Measurements from ENCODE around the gene CREBBP.
"Not testable (repeated sequence)": the region's sequence is repeated elsewhere in the genome, so short reads cannot be mapped to it uniquely, and the experiment has no call there.

CREBBP gene

DNA sequence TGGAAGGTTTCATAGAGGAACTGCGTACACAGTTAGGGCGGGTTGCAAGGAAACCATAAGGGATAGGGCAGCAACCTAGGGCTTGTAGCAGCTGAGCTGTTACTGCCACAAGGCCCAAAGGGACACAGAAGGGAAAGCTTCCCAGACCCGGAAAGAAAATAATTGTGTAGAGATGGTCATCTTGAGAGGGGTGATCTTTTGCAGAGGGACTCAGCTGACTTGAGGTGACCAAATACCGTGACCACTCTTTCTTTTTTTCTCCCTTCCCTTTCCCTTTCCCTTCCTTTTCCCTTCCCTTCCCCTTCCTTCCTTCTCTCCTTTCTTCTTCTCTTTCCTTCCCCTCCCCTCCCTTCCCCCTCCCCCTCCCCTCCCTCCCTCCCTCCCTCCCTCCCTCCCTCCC is 8.5 kb upstream of the CREBBP start:
- Histone ChIP-seq H3K4me3 (ENCODE audit: low read depth, low read length, poor library complexity, severe bottlenecking) (no peak overlapping the region), H3F3A (ENCODE audit: insufficient read depth, low read length) (no peaks in the 10 kb centered on the region), H3K4me1 (ENCODE audit: insufficient read depth, low read length, severe bottlenecking) (no peaks in the 10 kb centered on the region), H3K4me2 (ENCODE audit: low read length) (no peak overlapping the region), H4K20me1 (ENCODE audit: insufficient read depth, low read length) (no peaks in the 10 kb centered on the region), H3K27ac (ENCODE audit: low read depth, low read length, poor library complexity, severe bottlenecking) (no peak overlapping the region), H3K9me2 (ENCODE audit: low read depth, low read length) (no peaks in the 10 kb centered on the region), H3K9ac (ENCODE audit: low read length) (no peak overlapping the region), H3K36me3 (ENCODE audit: insufficient read depth, low read length) (no peaks in the 10 kb centered on the region), H3K79me2 (ENCODE audit: insufficient read depth, low read length) (no peaks in the 10 kb centered on the region), H3K9me3 (ENCODE audit: low read length) (no peaks in the 10 kb centered on the region), H2AFZ (ENCODE audit: low read length) (no peak overlapping the region), H3K27me3 (ENCODE audit: insufficient read depth, low read length) (no peaks in the 10 kb centered on the region)
- no peak for TF ChIP-seq EZH2 (IDR thresholded peaks at IDR 0.05; ENCODE audit: borderline replicate concordance, low read length)
- TF ChIP-seq, protein P1, sequence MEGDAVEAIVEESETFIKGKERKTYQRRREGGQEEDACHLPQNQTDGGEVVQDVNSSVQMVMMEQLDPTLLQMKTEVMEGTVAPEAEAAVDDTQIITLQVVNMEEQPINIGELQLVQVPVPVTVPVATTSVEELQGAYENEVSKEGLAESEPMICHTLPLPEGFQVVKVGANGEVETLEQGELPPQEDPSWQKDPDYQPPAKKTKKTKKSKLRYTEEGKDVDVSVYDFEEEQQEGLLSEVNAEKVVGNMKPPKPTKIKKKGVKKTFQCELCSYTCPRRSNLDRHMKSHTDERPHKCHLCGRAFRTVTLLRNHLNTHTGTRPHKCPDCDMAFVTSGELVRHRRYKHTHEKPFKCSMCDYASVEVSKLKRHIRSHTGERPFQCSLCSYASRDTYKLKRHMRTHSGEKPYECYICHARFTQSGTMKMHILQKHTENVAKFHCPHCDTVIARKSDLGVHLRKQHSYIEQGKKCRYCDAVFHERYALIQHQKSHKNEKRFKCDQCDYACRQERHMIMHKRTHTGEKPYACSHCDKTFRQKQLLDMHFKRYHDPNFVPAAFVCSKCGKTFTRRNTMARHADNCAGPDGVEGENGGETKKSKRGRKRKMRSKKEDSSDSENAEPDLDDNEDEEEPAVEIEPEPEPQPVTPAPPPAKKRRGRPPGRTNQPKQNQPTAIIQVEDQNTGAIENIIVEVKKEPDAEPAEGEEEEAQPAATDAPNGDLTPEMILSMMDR (IDR thresholded peaks at IDR 0.05; ENCODE audit: low read length): no peak

DNA sequence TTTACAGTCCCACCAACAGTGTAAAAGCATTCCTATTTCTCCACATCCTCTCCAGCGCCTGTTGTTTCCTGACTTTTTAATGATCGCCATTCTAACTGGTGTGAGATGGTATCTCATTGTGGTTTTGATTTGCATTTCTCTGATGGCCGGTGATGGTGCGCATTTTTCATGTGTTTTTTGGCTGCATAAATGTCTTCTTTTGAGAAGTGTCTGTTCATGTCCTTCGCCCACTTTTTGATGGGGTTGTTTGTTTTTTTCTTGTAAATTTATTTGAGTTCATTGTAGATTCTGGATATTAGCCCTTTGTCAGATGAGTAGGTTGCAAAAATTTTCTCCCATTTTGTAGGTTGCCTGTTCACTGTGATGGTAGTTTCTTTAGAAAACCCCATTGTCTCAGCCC is 5.5 kb upstream of the CREBBP start:
- H3K79me2 ChIP-seq (ENCODE audit: insufficient read depth, low read length); H3K9ac ChIP-seq (ENCODE audit: low read length); H3K4me2 ChIP-seq (ENCODE audit: low read length); H3K9me2 ChIP-seq (ENCODE audit: low read depth, low read length); H3K36me3 ChIP-seq (ENCODE audit: insufficient read depth, low read length); H3K9me3 ChIP-seq (ENCODE audit: low read length); H3K4me3 ChIP-seq (ENCODE audit: low read depth, low read length, poor library complexity, severe bottlenecking); H3K4me1 ChIP-seq (ENCODE audit: insufficient read depth, low read length, severe bottlenecking); H3F3A ChIP-seq (ENCODE audit: insufficient read depth, low read length); H3K27ac ChIP-seq (ENCODE audit: low read depth, low read length, poor library complexity, severe bottlenecking); H3K27me3 ChIP-seq (ENCODE audit: insufficient read depth, low read length); H2AFZ ChIP-seq (ENCODE audit: low read length); H4K20me1 ChIP-seq (ENCODE audit: insufficient read depth, low read length): not testable (repeated sequence)

DNA sequence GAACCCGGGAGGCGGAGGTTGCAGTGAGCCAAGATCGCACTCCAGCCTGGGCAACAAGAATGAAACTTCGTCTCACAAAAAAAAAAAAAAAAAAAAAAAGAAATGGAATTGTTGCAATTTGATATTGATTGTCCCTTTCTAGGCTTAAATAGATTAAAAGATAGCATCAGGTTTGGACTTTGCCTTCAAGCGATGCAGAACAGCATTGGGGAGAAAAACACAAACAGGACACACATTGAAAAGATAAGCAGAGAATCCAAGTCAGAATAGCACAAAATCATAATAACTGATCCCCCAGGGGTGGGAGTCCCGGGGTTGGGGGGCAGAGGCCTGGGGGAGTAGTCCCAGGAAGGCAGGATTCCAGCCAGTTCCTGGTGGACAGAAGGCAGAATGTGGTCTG is 3.9 kb upstream of the CREBBP start:
- Histone ChIP-seq H4K20me1 (ENCODE audit: insufficient read depth, low read length) (no peaks in the 10 kb centered on the region), H3K27me3 (ENCODE audit: insufficient read depth, low read length) (no peaks in the 10 kb centered on the region), H3K27ac (ENCODE audit: low read depth, low read length, poor library complexity, severe bottlenecking) (no peak overlapping the region), H3F3A (ENCODE audit: insufficient read depth, low read length) (no peaks in the 10 kb centered on the region), H3K36me3 (ENCODE audit: insufficient read depth, low read length) (no peaks in the 10 kb centered on the region; the same call in 1 of the 2 replicates), H2AFZ (ENCODE audit: low read length) (no peak overlapping the region), H3K9ac (ENCODE audit: low read length) (no peak overlapping the region), H3K4me1 (ENCODE audit: insufficient read depth, low read length, severe bottlenecking) (peaks cover 7% of the 10 kb centered on the region), H3K79me2 (ENCODE audit: insufficient read depth, low read length) (no peaks in the 10 kb centered on the region), H3K4me2 (ENCODE audit: low read length) (no peak overlapping the region), H3K9me3 (ENCODE audit: low read length) (no peaks in the 10 kb centered on the region), H3K9me2 (ENCODE audit: low read depth, low read length) (no peaks in the 10 kb centered on the region), H3K4me3 (ENCODE audit: low read depth, low read length, poor library complexity, severe bottlenecking) (no peak overlapping the region)
- TF ChIP-seq, protein P1 (IDR thresholded peaks at IDR 0.05; ENCODE audit: low read length): no peak
- no peak for TF ChIP-seq EZH2 (IDR thresholded peaks at IDR 0.05; ENCODE audit: borderline replicate concordance, low read length)

DNA sequence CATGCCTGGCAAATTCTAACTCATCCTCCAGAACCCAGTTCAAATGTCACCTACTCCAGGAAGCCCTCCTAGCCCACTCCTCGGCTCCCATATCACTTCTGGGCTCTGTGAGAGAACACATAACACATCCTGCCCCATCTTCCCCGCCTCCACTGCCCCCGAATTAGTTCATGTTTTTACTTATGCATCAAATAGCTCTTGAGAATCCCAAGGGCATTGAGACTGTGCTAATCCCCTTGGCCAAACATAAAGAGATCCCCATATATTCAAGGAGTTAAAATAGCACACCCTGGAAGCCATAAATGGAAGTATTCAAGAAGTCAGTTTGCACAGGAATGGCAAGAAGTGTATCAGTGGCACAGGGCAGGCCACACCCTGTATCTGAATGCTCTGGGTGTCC is 2.0 kb upstream of the CREBBP start:
- Histone ChIP-seq H3K4me1 (ENCODE audit: insufficient read depth, low read length, severe bottlenecking) (peaks cover 26% of the 10 kb centered on the region), H4K20me1 (ENCODE audit: insufficient read depth, low read length) (no peaks in the 10 kb centered on the region), H3K27ac (ENCODE audit: low read depth, low read length, poor library complexity, severe bottlenecking) (no peak overlapping the region), H3K79me2 (ENCODE audit: insufficient read depth, low read length) (peaks cover 13% of the 10 kb centered on the region), H3F3A (ENCODE audit: insufficient read depth, low read length) (no peaks in the 10 kb centered on the region), H3K4me3 (ENCODE audit: low read depth, low read length, poor library complexity, severe bottlenecking) (no peak overlapping the region), H2AFZ (ENCODE audit: low read length) (no peak overlapping the region), H3K9ac (ENCODE audit: low read length) (no peak overlapping the region), H3K36me3 (ENCODE audit: insufficient read depth, low read length) (peaks cover 11% of the 10 kb centered on the region), H3K9me3 (ENCODE audit: low read length) (no peaks in the 10 kb centered on the region), H3K4me2 (ENCODE audit: low read length) (no peak overlapping the region), H3K27me3 (ENCODE audit: insufficient read depth, low read length) (peaks cover 3% of the 10 kb centered on the region; the same call in 1 of the 2 replicates), H3K9me2 (ENCODE audit: low read depth, low read length) (no peaks in the 10 kb centered on the region)
- TF ChIP-seq EZH2 (IDR thresholded peaks at IDR 0.05; ENCODE audit: borderline replicate concordance, low read length): no peak
- TF ChIP-seq, protein P1 (IDR thresholded peaks at IDR 0.05; ENCODE audit: low read length): no peak
